HG03521 (cell line): ENCODE measurements around the gene CYFIP2.
"Not testable (repeated sequence)": the region's sequence is repeated elsewhere in the genome, so short reads cannot be mapped to it uniquely, and the experiment has no call there.

Experiments
- ATAC-seq: cut with Tn5 transposase; IDR thresholded peaks from one replicate; pipeline ENCODE4 v1.9.1; 2021; ENCODE audit warnings: mild to moderate bottlenecking, moderate library complexity; ENCODE audit not compliant: unreplicated experiment

CYFIP2 gene

GRCh38 chr5:157387041-157387563, 121.2 kb downstream of the CYFIP2 start:
- no peak for ATAC-seq

DNA sequence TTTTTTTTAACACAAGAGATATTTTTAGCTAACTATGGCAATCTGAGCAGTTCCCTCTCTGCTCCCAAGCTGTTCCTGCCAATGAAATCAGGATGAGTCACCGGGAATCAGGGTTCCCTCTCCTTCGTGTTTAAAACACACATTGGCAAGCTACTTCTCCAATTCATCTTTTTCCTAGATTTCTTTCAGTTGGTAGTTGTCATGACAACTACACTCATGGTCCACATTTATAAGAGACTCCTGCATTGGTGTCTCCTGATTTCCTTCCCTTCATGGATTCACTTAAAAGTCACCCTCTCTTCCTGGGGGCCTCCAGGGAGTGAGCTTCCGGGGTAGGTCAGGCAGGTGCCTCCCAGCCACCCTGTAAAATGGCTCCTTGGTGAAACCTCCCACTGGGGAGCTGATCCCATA, 121.8 kb downstream of the CYFIP2 start:
- no peak for ATAC-seq

DNA sequence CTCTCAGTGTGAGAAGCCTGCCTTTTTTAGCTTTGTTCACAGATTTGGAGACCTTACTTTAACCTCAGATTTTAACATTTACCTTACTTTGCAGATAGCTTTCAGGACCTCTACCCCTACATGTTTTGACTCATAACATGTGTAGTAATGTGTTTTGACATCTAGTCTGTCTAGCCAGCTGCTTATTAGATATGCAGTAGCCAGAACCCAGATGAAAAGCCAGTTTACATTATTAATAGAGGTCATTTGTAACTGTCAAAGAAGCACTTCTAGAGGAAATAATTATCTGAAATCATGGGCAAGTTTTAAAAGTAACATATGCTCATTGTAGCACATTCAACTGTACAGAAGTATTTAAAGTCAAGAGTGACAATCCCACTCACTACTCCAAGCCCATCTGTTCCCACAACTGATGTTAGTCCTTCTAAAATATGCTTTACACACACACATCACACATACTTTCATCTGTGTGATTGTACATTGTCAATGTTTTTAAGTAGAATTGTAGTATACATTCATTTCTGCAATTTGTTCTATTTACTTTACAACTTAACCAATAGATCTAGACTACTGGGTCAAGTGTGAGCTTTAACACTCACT, 122.3 kb downstream of the CYFIP2 start:
- ATAC-seq, result no peak

GRCh38 chr5:157389103-157389502, 123.2 kb downstream of the CYFIP2 start:
- ATAC-seq, result no peak

DNA sequence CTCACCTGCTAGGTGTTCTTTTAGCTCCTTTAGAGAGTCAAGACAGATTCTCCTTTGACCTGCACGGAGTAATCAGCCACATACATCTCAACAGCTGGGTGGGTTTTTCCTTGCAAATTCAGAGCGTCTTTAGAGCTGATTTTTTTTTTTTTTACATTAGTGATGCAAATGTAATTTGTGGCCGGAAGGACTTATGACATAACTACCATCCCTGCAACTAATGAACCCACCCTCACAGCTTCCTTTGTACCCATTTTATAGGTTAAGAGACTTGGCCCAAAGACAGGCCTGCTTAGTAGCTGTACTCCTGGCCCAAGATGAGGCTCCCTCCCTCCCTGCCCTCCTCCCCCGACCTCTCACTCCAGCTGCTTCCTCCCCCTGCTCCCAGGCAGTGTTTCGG, 124.2 kb downstream of the CYFIP2 start:
- ATAC-seq, result no peak

DNA sequence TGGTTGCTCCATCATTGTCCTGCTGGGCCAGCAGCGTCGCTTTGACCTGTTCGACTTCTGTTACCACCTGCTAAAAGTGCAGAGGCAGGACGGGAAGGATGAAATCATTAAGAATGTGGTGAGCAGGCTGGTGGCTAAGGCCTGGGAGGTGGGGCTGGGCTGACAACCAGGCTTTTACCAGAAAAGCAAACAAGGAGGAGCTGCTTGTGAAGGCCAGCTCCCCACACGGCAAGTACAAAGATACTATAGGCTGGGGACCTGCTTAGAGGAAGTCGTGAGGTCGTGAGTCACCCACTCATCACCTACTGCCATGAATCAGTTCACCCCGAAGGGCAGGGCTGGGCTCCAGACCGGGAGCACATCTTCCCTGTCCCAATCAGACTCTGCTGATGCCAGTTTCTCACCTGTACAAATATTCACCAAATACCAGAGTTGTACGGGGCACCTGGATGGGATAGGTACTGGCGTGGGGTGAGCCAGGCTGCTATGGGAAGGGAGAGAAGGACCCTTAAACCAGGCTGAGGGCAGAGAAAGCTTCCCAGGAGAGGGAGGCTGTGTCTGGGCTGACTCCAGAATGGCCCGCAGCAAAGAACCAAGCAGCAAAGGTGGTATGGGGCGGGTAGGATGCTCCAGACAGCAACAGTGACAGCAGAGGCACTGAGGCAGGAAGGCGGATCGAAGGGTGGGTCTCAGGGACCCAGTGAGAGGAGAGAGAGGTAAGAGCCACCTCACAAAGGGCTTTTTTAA, 124.8 kb downstream of the CYFIP2 start:
- no peak for ATAC-seq

DNA sequence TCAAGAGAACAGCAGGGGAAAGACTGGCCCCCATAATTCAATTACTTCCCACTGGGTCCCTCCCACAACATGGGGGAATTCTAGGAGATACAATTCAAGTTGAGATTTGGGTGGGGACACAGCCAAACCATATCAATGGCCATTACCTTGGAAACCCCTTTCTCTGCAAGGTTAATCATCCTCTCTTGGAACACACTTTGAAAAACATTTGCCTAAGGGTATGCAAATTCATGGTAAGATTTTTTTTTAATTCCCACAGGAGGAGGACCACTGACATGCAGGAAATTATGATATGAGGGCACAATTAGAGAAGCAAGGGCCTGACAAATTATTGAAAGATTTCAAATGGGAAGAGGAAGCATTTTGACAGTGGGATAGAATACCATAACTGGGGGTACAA, 132.4 kb downstream of the CYFIP2 start:
- ATAC-seq, result no peak

DNA sequence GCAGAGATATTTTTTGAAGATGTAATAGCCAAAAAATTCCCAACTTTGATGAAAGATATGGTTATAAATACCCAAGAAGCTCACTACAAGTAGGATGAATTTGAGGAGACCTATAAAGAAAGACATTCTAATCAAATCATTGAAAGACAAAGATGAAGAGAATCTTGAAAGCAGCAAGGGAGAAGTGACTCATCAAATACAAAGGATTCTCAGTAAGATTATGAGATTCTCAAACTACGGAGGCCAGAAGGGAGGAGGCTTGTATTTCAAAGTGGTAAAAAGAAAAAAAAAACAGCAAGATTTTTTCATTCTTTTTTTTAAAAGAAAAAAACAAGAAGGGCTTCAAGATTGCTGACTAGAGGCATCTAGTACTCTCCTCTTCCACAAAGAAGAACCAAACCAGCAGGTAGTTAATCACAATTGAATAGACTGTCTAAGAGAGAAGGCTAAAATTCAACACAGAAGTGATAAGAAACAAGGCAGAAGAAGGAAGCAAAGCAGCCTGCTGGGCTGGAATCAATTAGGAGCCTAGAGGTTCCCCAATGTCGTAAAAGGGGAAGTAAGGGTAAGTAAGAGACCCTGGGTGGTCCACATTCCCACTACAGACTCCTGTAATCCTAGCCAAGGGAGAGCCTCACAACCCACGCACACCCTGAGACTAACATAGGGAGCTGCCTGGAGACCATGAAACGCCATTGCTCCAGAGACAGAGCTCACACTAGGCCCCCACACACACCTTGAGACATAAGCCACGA, 135.0 kb downstream of the CYFIP2 start:
- no peak for ATAC-seq

GRCh38 chr5:157415838-157416237, 149.9 kb downstream of the CYFIP2 start:
- no peak for ATAC-seq

- not testable (repeated sequence) for ATAC-seq
Observed at GRCh38 chr5:157419521-157419920, 153.6 kb downstream of the CYFIP2 start.

- ATAC-seq, result not testable (repeated sequence)
Observed at GRCh38 chr5:157429920-157430319, 164.0 kb downstream of the CYFIP2 start.

- peak; percentile 56 for ATAC-seq
Observed at GRCh38 chr5:157431544-157432200, 165.7 kb downstream of the CYFIP2 start.

DNA sequence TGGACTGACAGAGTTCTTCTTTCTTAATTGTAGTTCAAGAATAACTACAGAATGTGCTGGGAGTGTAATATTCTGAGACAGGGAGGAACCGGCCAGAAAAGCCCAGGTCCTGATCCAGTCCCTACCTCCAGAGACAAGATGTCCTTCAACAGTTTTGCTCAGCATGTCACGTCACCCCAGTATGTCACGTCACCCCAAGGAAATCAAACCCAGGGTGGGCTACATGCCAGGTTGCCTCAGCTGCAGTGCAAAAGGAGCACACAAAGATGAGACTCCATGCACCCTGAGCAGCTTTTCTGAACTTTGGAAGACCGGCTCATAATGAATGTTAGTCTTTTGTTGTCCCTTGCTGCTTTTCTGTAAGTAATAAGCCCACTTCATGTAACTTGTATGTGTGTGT, 168.2 kb downstream of the CYFIP2 start:
- ATAC-seq, result no peak

DNA sequence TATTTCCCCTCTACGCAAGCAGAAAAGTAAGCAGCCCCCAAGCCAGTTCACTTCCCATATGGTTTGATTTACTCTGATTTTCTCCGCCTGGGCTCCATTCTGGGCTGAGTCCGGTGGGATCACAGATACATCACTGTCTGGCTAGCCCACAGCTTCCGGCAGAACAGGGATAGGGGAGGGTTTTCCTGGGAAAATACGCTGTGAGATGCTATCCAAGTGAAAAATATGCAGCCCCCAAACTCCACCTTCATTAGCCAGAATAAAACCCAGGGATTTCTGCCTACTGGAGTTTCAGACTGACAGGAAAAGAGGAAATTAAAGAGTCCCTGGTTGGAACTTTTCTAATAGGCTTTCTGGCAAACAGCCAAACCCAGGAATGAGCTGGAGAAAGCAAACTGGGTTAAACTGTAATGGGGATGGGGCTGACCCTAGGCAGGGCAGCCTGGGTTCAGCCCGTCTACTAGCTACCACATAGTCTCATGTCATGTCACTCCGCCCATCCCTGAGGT, 177.2 kb downstream of the CYFIP2 start:
- ATAC-seq, result no peak

GRCh38 chr5:157444224-157444623, 178.3 kb downstream of the CYFIP2 start:
- ATAC-seq, result no peak
